GM18909 (cell line): Measurements from ENCODE around the gene HK1.
"Not testable (repeated sequence)": the region's sequence is repeated elsewhere in the genome, so short reads cannot be mapped to it uniquely, and the experiment has no call there.

Experiments
- ATAC-seq: cut with Tn5 transposase; IDR thresholded peaks from one replicate; pipeline ENCODE4 v1.9.1; 2021; ENCODE audit warnings: mild to moderate bottlenecking; ENCODE audit not compliant: unreplicated experiment, poor library complexity

The HK1 gene

DNA sequence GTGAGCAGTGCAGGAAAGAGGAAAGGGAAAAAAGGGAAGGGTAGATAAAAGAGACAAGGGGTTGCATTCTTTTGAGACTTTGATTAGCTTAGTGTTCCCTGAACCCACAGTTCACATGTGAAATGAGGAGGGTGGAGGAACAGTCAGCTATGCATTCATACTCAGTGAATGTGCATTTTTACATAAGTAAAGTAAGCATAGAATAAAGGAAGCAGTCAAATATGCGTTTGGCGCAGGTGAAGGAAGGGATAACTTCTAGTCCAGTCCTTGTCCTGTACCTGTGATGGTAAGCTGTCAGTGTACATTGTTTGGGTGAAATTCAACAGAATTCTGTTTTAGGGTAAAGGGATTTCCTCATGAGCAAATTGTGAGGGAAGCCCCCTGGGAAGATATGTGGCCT lies 28.1 kb downstream of the HK1 start:
- no peak for ATAC-seq

DNA sequence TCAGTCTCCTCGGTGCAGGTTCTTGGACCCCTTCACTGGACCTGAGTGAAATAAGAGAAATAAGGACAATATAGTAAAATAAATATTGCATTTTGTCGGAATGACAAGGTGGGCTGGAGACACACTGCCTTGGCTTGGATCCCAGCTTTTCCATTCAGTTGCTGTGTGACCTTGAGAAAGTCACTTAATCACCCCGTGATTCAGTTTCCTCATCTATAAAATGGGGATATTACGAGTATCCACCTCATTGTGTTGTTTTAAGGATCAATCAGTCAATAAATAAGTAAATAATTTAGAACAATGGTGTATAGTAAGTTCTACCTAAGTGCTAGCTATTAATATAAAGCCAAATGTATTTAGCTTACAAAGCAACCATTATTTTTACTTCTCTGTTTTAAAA lies 29.1 kb downstream of the HK1 start:
- ATAC-seq: no peak

DNA sequence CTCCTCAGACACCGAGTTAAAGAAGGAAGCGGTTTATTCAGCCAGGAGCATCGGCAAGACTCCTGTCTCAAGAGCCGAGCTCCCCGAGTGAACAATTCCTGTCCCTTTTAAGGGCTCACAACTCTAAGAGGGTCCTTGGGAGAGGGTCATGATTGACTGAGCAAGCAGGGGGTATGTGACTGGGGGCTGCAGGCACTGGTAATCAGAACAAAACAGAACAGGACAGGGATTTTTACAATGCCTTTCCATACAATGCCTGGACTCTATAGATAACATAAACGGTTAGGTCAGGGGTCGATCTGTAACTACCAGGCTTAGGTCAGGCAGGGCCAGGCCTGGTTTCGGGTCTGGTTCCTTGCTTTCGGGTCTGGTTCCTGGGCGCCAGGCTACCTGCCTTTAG lies 30.0 kb downstream of the HK1 start:
- ATAC-seq: not testable (repeated sequence)

DNA sequence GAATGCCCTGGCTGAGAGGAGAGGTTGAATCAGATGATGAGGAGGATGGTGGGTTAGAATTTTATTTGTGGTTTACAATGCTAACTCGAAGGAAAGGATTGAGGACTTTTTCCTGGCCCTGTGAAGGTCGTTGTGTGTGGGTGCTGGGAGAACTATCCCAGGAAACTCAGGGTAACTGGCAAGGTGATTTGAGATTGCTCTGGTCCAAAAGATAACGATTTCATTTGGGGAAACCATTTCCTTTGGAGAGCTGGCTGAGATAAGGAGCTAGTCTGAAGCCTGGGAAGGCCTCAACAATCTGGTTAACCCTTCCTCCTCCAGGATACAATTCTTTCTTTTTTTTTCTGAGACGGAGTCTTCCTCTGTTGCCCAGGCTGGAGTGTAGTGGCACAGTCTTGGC lies 33.0 kb downstream of the HK1 start:
- ATAC-seq: no peak

DNA sequence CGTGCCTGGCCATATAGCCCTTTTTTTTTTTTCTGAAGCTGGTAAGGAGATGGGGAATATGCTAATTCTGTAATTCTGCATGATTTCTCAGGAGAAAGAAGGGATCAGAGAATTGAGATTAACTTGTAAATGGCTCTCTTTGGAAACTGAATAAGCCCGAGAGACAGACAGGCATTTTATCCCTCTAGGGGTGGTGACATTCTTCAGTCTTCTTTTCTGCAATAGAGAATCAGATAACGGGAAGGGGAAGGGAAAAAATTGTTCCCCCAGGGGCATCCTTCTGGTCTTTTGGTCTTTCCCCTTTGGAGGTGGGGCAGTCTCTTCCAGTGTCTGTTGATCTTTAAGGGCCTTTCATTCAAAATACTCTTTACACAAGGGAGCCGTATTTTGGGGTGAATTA lies 34.2 kb downstream of the HK1 start:
- no peak for ATAC-seq

DNA sequence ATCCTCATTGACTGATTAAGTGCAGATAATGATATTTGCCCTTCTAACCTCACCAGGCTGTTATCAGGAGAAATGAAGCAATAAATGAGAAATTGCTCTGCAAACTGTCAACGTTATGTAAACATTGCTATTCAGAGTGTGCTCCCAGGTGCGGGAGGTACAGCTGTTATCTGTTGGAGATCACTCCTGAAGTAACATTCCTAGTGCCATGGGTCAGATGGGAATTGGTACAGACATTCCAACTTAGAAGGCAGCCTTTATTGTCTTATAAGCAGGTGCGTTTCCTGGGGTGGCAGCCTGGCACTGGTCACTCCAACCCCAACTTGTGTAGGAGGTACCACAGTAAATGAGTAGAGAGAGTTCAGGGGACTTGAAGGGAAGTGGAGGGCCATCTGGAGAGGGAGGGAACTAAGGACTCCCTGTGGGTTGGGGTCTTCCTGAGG lies 36.8 kb downstream of the HK1 start:
- no peak for ATAC-seq

DNA sequence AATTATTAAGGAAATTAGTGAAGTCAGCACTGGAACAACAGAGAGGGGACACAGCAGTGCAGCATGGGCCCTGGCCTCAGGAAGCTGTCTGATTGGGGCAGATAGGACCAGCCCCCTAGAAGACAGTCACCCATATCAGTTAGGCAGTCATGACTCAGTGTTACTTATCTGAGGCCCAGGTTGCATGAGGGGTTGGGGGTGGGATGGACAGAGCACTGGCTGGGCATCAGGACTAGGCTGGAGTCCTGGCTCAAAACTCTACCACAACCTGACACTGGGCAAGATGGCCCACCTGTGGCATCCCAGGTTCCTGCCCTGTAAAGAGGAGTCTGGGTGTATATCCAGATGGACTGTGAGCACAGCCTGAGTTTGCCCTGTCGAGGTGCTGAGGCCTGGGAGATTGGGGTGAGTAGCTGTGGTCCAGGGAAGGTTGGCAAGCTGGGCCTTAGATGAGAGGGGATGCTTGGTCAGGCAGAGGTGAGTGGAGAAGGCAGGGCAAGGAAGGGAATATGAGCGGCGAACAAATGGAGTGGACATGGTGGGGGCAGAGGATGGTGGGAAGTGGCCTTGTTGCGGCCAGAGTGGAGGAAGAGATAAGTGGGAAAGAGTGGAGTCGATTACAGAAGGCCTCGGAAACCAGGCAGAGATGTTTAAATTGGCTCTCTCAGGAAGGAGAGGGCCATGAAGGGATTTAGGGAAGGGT lies 37.5 kb downstream of the HK1 start:
- no peak for ATAC-seq

DNA sequence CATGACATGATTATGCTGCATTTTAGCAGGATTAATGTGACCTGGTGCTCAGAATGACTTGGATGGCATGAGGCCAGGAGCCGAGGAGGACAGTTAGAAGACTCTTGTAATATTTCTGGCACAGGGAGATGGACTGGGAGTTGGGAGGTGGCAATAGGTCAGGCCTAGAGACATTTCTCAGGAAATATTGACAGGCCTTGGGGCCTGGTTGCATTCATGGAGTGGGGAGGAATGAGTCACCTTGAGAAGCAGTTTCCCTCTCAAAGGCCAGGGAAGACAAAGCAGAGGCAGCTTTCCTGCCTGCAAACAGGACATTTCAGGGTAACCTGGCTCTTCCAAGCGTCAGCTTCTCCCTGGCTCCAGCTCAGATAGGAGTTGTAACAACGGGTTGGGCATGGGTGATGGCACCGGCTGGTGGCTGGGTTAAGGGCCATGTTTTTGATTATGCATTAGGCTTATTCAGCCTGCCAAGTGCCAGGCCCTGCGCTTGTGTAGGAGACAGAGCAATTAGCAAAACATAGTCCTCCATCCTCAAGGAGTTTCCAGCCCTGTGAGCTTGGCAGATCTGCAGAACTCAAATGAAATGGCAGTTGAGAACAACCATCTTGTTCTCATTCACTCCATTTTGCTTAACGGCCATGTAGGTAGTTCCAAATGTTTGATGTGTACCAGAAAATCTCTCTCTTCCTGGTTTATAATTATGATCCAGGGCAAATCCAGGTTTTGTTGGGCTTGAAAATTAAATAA lies 38.2 kb downstream of the HK1 start:
- ATAC-seq: no peak

DNA sequence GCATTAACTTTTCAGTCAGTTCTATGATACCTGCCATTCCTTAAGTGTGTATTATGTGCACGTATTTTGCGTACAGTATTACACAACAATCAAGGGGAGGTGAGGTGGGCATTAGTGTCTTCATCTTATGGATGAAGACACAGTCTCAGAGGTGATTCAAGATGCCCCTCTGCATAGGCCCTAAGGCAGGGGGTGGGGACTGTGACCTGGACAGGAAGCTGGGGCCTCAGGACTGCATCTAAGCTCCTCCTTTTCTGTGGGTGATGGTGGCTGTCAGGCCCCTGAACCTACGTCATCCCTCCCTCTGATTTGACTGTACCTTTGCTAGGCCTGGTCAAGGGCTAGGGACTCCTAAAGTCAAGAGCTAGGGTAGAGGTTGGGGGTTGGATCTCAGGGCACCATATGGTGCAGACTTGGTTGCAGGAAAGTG lies 38.9 kb downstream of the HK1 start:
- ATAC-seq: peak; percentile 44

DNA sequence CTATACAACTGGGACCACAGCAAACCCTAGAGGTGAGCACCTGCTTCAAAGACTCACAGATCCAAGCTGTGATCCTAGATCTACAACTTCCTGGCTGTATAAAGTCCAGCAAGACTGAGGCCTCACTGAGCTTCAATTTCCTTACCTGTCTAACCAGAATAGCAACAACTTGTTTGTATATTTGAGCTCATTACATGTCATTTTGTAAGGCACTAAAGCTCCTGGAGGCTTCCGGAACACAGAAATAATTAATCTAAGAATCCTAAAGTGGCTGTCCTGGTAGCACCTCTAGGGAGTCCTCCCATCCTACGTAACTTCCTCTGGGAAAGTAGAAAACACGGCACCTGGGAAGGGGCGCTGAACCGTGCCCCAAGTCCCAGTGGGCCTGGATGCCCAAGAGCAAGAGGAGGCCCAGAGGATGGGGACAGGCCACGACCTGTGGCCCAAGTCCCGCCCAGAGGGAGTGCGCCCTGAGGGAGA lies 39.4 kb downstream of the HK1 start:
- peak; percentile 43 for ATAC-seq

DNA sequence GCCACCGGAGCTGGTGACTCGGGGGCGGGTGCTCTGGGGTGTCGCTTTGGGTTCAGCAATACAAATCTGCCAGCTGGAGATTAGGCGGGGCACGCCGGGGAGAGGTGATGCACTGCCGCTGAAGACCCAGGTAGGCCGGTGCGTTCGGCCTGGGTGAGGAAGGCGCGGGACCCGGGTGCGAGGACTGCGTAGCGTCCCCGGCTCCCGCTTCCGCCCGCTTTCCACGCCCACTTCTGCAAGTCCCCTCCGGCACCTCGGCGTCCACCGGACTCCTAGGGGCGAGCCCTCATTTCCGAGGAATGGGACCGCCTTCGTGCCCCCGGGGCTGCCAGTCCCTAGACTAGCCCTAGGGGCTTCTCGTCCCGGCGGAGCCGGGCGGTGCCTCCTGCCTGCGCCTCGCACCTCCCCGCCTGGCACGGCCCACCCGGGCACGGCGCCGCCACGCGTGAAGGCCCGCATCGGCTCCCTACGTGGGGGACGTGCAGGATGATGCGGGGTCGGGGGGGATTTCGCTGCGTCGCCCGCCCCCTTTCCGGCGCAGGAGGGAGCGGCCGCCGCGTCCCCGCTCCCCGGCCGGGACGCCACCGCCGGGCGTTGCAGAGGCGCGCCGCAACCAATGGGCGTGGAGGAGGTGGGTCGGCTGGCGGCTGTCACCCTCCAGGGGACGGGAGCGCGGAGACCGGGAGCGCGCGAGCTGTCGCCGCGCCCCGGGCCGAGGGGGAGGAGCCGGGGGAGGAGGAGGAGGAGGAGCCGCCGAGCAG lies 40.0 kb downstream of the HK1 start:
- ATAC-seq: peak; percentile 77

DNA sequence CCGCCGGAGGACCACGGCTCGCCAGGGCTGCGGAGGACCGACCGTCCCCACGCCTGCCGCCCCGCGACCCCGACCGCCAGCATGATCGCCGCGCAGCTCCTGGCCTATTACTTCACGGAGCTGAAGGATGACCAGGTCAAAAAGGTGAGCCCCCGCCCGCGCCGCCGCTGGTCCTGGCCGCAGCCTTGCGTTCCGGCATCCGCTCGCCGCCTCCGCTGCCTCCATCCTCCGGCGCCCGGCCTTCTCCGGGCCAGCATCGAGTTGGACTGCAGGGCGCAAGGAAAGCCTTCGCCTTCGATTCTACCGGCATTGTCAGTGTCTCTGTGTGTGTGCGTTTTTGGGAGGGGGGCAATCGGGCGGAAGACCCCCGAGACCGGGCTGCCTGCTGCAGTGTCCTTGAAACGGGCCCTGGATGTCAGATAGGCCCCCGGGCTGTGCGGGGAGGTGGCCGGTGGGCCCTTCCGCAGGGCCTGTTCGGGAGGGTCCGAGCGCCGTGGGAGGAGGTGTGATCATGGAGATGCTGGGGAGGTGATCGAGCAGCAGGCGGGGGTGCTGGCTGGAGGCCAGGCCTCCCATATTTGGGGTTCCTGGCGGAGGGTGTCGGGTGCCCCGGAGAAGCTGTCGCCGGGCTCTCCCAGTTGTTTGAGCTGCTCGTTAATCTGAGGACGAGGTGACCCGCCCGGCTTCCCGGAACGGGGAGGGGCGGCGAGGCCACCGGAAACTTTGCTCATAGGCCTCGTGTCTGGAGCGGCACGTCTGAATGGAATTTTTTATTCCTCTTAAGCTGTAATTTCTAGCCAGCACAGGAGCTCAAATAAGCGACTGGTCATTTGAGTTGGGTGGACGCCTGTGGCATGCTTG lies 40.8 kb downstream of the HK1 start:
- peak; percentile 9 for ATAC-seq

DNA sequence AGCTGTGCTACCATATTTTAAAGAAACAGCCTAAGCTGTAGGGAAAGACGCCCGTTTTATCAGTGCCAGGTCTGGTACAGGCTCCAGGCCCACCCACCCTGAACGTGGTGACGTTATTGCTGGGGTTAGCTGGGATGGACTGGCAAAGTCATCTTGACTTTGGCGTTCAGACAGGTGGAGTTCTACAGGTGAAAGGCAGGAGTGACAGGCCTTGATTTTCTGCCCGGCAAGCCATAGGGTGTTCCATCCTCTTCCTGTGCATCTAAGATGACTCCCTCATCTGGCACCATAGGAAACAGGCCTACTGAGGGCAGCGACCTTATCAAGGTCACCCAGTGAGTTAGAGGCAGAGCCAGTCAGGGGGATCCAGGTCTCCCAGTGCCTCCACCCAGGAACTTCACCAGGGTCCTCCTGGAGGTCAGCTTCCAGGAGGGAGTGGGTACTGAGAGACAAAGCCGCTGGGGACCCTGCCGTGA lies 41.6 kb downstream of the HK1 start:
- no peak for ATAC-seq

DNA sequence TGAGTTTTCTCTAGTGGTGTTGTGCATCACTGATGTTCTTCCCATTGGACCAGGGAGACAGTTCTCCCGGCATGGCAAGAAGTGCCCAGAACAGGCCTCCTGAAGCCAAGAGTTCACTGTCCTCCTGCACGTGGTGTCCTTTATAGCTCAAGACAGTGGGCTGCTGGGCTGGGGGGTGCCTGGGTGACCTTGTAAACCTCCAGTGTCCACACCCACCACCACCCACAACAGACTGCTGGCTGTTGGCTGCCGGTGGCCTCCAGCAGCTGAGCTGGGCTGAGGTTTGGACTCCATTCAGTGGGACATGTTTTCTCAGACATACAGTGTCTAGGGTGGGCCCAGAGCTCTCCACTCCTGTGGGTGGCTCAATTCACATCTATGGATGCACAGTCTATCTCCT lies 42.2 kb downstream of the HK1 start:
- ATAC-seq: no peak

DNA sequence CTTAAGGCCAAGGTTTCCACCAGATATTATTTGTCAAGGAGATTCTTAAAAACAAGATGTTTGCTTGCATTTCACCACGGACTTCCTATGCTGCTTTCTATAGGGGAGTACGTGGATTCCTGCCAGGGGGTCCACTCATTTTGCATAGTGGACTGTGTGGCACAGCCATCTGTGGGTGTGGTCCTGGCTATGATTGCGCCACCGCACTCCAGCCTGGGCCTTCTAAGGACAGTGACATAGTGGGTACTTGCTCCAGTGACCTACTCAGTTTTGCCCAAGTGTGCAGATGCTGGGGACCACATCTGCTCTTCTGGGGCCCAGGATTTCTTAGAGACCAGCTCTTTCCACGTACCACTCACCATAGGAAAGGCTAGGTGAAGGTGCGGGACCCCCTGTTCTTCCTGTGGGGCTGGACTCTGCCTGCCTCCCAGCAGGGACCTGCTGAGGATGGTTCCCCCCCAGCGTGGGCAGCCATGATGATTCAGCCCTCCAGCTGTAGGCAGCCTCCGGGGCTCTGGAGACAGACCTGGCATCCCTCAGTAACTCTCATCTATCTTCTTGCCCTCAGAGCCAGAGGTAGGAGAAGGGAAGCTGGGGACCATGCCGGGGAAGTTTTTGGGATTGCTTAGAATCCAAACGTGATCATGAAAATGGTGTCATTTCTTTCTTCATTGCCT lies 42.9 kb downstream of the HK1 start:
- no peak for ATAC-seq

DNA sequence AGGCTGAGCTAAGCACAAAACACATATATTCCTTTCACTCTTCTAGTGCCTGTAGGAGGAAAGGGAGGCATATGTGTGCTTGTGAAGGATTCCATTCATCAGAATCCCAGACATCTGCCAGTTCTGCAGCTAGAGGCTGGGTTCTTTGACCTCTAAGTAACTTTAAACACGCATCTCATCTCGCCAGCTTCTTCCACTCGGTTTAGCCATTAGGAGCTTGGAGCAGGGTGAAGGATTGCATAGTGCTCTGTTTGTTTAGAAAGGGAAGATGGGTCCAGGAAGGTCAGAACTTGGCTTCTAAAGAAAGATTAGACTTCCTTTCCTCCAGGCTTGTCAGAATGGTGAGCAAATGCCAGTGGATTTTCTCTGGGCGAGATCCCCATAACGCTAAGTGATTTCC lies 43.6 kb downstream of the HK1 start:
- no peak for ATAC-seq

DNA sequence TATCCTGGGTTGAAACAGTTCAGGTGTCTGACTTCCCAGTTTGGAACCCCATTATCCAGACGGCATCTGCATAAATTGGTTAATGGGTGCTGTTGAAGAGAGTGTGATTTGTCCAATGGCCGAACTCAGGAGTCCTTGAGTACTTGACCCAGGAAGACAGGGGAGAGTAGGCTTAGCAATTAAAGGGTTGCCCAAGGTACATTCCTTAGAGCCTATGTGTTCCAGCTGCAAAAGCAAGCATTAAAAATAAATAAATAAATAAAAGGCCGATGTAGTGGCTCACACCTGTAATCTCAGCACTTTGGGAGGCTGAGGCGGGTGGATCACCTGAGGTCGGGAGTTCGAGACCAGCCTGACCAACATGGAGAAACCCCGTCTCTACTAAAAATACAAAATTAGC lies 44.0 kb downstream of the HK1 start:
- not testable (repeated sequence) for ATAC-seq

DNA sequence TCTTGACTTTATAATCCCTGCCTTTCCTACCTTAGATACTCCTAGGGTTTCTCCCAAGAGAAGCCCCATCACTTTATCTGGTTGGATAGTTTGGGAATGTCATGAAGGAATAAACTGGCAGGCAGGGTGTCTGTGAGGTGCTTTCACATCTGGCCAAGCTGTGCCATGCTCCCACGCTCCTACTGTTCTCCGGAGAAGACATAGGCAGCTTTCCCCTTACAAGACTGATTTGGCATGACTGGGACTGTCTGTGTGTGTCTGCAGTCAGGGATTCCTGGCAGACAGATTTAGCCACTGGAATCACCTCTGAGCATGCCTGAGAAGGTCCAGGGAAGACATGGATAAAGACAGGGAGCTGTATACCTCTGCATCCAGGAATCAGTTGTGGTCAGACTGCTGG lies 45.3 kb downstream of the HK1 start:
- ATAC-seq: no peak

DNA sequence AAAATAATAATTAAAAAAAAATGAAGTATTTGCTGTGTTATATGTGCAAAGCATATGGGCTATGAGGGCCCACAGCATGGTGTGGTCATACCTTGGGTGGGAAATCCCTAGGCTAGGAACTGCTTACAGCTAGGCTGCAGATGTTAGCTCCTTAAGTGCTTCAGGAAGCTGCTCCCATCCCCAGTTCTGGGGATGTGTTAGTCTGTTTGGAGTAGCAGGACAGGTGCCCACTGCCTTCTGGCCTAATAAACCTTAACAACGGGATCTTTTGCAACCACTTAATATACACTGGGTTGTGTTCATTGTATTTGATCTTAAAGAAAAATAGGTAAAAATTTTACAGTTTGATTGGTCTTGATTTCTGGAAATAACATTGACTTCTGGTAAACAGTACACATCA lies 46.3 kb downstream of the HK1 start:
- no peak for ATAC-seq
